Measurements from ENCODE around the gene HNF4A. TPM values are rescaled to one million over a fixed set of nuclear protein-coding genes. Genes with fewer than 3 reads are reported as not detected.

The HNF4A gene
- total RNA-seq, 4 donors from 2014 or later, result 173 to 471 (median 252) TPM

- Histone ChIP-seq H3K4me1 (peaks cover under 1 to 24% (median 14%) of the 10 kb centered on the region in 4 donors), H3K4me3 (no peak overlapping the region), H3K36me3 (peaks cover 0 to 6% (median 0%) of the 10 kb centered on the region in 4 donors), H3K27me3 (no peaks in the 10 kb centered on the region), H3K9me3 (no peaks in the 10 kb centered on the region), H3K27ac (no peak overlapping the region)
- TF ChIP-seq CTCF (IDR thresholded peaks at IDR 0.05) (no peak), POLR2AphosphoS5 (IDR thresholded peaks at IDR 0.05) (no peak), EP300 (IDR thresholded peaks at IDR 0.05; ENCODE audit: low read depth) (no peak), POLR2A (IDR thresholded peaks at IDR 0.05) (no peak)
- DNase-seq, result no peak
- in situ Hi-C loops (cut with MboI; ENCODE audit: low pct_ligation_motif_present in 1 of 4, low pct_unique_long_range_greater_than_20kb in 1 of 4, low sequenced_read_pairs in 3 of 4) (no loop called here), intact Hi-C loops (cut with DNase I; ENCODE audit: low total_unique reads) (no loop called here)
- 86 to 90% methylated on average over 4 to 14 of the region's 14 CpGs for WGBS, 2 donors (ENCODE audit: low coverage in 1 of 2)
Observed at GRCh38 chr20:44413575-44414345, 58.3 kb downstream of the HNF4A start.

GRCh38 chr20:44414346-44414714 lies 58.8 kb downstream of the HNF4A start:
- peaks cover 0 to 6% (median 0%) of the 10 kb centered on the region in 4 donors for H3K36me3 ChIP-seq
- H3K4me1 ChIP-seq, result peaks cover 0 to 18% (median 11%) of the 10 kb centered on the region in 4 donors
- intact Hi-C loops (cut with DNase I; ENCODE audit: low total_unique reads) (no loop called here), in situ Hi-C loops (cut with MboI; ENCODE audit: low pct_ligation_motif_present in 1 of 4, low pct_unique_long_range_greater_than_20kb in 1 of 4, low sequenced_read_pairs in 3 of 4) (no loop called here)
- TF ChIP-seq POLR2AphosphoS5 (IDR thresholded peaks at IDR 0.05), result no peak
- TF ChIP-seq CTCF (IDR thresholded peaks at IDR 0.05), result no peak
- TF ChIP-seq EP300 (IDR thresholded peaks at IDR 0.05; ENCODE audit: low read depth), result no peak
- no peak for TF ChIP-seq POLR2A (IDR thresholded peaks at IDR 0.05)
- no peaks in the 10 kb centered on the region for H3K27me3 ChIP-seq
- H3K4me3 ChIP-seq, result no peak overlapping the region
- DNase-seq, result no peak
- no peak overlapping the region for H3K27ac ChIP-seq
- WGBS, 2 donors (ENCODE audit: low coverage in 1 of 2), result 81 to 100% methylated on average over 2 to 16 of the region's 16 CpGs
- no peaks in the 10 kb centered on the region for H3K9me3 ChIP-seq

GRCh38 chr20:44414808-44415207 lies 59.3 kb downstream of the HNF4A start:
- no peaks in the 10 kb centered on the region for H3K9me3 ChIP-seq
- H3K4me1 ChIP-seq, result peaks cover 0 to 15% (median 8%) of the 10 kb centered on the region in 4 donors
- DNase-seq, result no peak
- no peak overlapping the region for H3K27ac ChIP-seq
- intact Hi-C loops (cut with DNase I; ENCODE audit: low total_unique reads) (no loop called here), in situ Hi-C loops (cut with MboI; ENCODE audit: low pct_ligation_motif_present in 1 of 4, low pct_unique_long_range_greater_than_20kb in 1 of 4, low sequenced_read_pairs in 3 of 4) (no loop called here)
- H3K36me3 ChIP-seq, result peaks cover 0 to 6% (median 0%) of the 10 kb centered on the region in 4 donors
- TF ChIP-seq POLR2AphosphoS5 (IDR thresholded peaks at IDR 0.05) (no peak), POLR2A (IDR thresholded peaks at IDR 0.05) (no peak), EP300 (IDR thresholded peaks at IDR 0.05; ENCODE audit: low read depth) (no peak), CTCF (IDR thresholded peaks at IDR 0.05) (no peak)
- H3K27me3 ChIP-seq, result no peaks in the 10 kb centered on the region
- H3K4me3 ChIP-seq, result no peak overlapping the region

GRCh38 chr20:44415833-44416715 lies 60.6 kb downstream of the HNF4A start:
- H3K27me3 ChIP-seq, result no peaks in the 10 kb centered on the region
- 83 to 100% methylated on average over 1 to 13 of the region's 13 CpGs for WGBS, 2 donors (ENCODE audit: low coverage in 1 of 2)
- intact Hi-C loops (cut with DNase I; ENCODE audit: low total_unique reads) (no loop called here), in situ Hi-C loops (cut with MboI; ENCODE audit: low pct_ligation_motif_present in 1 of 4, low pct_unique_long_range_greater_than_20kb in 1 of 4, low sequenced_read_pairs in 3 of 4) (no loop called here)
- H3K36me3 ChIP-seq, result peaks cover 0 to 6% (median 0%) of the 10 kb centered on the region in 4 donors
- DNase-seq, result no peak
- no peaks in the 10 kb centered on the region for H3K9me3 ChIP-seq
- H3K4me1 ChIP-seq, result peaks cover 0 to 3% (median 1%) of the 10 kb centered on the region in 4 donors
- H3K27ac ChIP-seq, result no peak overlapping the region
- TF ChIP-seq POLR2AphosphoS5 (IDR thresholded peaks at IDR 0.05) (no peak), EP300 (IDR thresholded peaks at IDR 0.05; ENCODE audit: low read depth) (no peak), POLR2A (IDR thresholded peaks at IDR 0.05) (no peak)
- H3K4me3 ChIP-seq, result no peak overlapping the region
